H1 (cell line): Measurements from ENCODE around the gene CEBPE. TPM values are rescaled to one million over a fixed set of nuclear protein-coding genes. Genes with fewer than 3 reads are reported as not detected.
A peak's percentile ranks its signal among the peaks of the same experiment; 100 is the strongest.

Experiments
- CEBPB ChIP-seq: IDR thresholded peaks from 2 replicates; pipeline ENCODE4 v1.6.1; 2012; ENCODE audit warnings: low read depth, low read length
- CHD2 ChIP-seq: IDR thresholded peaks from 2 replicates; pipeline ENCODE4 v1.6.1; 2012; ENCODE audit warnings: low read length, improper control_type of control experiment
- EGR1 ChIP-seq: IDR thresholded peaks from 2 replicates; pipeline ENCODE4 v1.6.1; 2011; ENCODE audit warnings: low read depth, low read length, borderline replicate concordance
- HDAC6 ChIP-seq: IDR thresholded peaks from one replicate; pipeline ENCODE4 v1.7.1; 2012; ENCODE audit warnings: low read depth, mild to moderate bottlenecking, inconsistent platforms, low read length, moderate library complexity
- NANOG ChIP-seq: IDR thresholded peaks from 2 replicates; pipeline ENCODE4 v1.6.1; 2011; ENCODE audit warnings: low read length, low read depth, mild to moderate bottlenecking, inconsistent platforms; ENCODE audit not compliant: insufficient read depth, poor library complexity, severe bottlenecking
- POLR2AphosphoS5 ChIP-seq: IDR thresholded peaks from 2 replicates; pipeline ENCODE4 v1.6.1; 2011; ENCODE audit warnings: low read depth, low read length
- RXRA ChIP-seq: IDR thresholded peaks from 2 replicates; pipeline ENCODE4 v1.6.1; 2011; ENCODE audit warnings: low read depth, mild to moderate bottlenecking, low read length, moderate library complexity; ENCODE audit not compliant: insufficient read depth
- SIN3A ChIP-seq, 2 experiments: IDR thresholded peaks in 1 of 2; conservative IDR thresholded peaks in 1 of 2; 2 replicates each; pipeline ENCODE4 v1.6.1; 2011 to 2012; ENCODE audit warnings: low read length in 2 of 2, improper control_type of control experiment in 1 of 2, low read depth in 1 of 2, mild to moderate bottlenecking in 1 of 2
- TAF1 ChIP-seq: IDR thresholded peaks from 2 replicates; pipeline ENCODE4 v1.6.1; 2011; ENCODE audit warnings: mild to moderate bottlenecking, low read depth, low read length
- polyA plus RNA-seq, 7 experiments: library from polyadenylated mRNA; depleted of rRNA in 3 of 7; stranded (reverse) in 5 of 7; unstranded in 2 of 7; fragments of >200 nt in 5 of 7; fragments of 200-250 nt in 2 of 7; gene quantifications; 1 replicate in 5 of 7; 2 replicates in 1 of 7; 4 replicates in 1 of 7; pipeline versions ENCODE4 v1.2.1 to v1.2.3, GENCODE V29; 2011 to 2013; ENCODE audit warnings: missing spikeins in 2 of 7, mixed read lengths in 2 of 7
- total RNA-seq: library from RNA; stranded (reverse); fragmentation: NEBNext Ultra II Directional; extraction: Animal tissue kit (Norgen Biotek cat#: 25700); gene quantifications from 2 replicates; pipeline ENCODE4 v1.2.1, GENCODE V29; 2021
- TF ChIP-seq, protein P1 (sequence below): fragments of 300-600 bp; sonication (generic); IDR thresholded peaks from 2 replicates; pipeline ENCODE4 v1.7.1; 2012; ENCODE audit warnings: low read length, moderate library complexity, mild to moderate bottlenecking, inconsistent platforms; ENCODE audit not compliant: insufficient replicate concordance

Gene CEBPE
- total and polyA plus RNA-seq, 2 of the 8 experiments (the other 6 are each of a cell fraction or from before 2014, with no cell fraction given), result 0.05 TPM; not detected in 1

DNA sequence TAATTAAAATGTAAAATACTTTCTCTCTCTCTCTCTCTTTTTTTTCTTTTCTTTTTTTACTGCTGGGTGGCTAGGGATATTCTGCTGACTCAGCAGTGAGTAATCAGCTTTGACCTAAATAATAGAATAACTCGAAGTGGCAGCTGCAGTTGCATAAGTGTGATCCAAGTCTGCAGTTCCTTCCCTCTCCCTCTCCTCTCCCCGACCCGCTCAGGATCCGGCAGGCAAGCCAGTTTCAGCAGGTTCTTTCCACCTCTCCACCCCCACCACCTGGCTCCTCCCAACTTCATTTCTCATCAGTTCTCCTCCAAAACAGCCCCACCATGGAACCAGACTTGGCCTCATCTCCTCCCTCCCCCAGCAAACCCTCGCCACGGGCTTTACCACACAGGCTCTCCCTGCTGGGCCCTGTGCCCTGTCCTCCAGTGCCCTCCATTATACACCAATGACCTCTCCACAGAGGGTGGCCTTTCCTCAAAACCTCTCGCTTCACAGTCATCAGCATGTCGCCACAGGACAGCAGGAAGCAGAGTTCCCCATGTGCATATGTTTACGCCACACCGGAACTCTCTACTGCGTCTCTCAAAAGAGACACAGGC is 42.0 kb upstream of the CEBPE start (continued):
- TF ChIP-seq, protein P1, sequence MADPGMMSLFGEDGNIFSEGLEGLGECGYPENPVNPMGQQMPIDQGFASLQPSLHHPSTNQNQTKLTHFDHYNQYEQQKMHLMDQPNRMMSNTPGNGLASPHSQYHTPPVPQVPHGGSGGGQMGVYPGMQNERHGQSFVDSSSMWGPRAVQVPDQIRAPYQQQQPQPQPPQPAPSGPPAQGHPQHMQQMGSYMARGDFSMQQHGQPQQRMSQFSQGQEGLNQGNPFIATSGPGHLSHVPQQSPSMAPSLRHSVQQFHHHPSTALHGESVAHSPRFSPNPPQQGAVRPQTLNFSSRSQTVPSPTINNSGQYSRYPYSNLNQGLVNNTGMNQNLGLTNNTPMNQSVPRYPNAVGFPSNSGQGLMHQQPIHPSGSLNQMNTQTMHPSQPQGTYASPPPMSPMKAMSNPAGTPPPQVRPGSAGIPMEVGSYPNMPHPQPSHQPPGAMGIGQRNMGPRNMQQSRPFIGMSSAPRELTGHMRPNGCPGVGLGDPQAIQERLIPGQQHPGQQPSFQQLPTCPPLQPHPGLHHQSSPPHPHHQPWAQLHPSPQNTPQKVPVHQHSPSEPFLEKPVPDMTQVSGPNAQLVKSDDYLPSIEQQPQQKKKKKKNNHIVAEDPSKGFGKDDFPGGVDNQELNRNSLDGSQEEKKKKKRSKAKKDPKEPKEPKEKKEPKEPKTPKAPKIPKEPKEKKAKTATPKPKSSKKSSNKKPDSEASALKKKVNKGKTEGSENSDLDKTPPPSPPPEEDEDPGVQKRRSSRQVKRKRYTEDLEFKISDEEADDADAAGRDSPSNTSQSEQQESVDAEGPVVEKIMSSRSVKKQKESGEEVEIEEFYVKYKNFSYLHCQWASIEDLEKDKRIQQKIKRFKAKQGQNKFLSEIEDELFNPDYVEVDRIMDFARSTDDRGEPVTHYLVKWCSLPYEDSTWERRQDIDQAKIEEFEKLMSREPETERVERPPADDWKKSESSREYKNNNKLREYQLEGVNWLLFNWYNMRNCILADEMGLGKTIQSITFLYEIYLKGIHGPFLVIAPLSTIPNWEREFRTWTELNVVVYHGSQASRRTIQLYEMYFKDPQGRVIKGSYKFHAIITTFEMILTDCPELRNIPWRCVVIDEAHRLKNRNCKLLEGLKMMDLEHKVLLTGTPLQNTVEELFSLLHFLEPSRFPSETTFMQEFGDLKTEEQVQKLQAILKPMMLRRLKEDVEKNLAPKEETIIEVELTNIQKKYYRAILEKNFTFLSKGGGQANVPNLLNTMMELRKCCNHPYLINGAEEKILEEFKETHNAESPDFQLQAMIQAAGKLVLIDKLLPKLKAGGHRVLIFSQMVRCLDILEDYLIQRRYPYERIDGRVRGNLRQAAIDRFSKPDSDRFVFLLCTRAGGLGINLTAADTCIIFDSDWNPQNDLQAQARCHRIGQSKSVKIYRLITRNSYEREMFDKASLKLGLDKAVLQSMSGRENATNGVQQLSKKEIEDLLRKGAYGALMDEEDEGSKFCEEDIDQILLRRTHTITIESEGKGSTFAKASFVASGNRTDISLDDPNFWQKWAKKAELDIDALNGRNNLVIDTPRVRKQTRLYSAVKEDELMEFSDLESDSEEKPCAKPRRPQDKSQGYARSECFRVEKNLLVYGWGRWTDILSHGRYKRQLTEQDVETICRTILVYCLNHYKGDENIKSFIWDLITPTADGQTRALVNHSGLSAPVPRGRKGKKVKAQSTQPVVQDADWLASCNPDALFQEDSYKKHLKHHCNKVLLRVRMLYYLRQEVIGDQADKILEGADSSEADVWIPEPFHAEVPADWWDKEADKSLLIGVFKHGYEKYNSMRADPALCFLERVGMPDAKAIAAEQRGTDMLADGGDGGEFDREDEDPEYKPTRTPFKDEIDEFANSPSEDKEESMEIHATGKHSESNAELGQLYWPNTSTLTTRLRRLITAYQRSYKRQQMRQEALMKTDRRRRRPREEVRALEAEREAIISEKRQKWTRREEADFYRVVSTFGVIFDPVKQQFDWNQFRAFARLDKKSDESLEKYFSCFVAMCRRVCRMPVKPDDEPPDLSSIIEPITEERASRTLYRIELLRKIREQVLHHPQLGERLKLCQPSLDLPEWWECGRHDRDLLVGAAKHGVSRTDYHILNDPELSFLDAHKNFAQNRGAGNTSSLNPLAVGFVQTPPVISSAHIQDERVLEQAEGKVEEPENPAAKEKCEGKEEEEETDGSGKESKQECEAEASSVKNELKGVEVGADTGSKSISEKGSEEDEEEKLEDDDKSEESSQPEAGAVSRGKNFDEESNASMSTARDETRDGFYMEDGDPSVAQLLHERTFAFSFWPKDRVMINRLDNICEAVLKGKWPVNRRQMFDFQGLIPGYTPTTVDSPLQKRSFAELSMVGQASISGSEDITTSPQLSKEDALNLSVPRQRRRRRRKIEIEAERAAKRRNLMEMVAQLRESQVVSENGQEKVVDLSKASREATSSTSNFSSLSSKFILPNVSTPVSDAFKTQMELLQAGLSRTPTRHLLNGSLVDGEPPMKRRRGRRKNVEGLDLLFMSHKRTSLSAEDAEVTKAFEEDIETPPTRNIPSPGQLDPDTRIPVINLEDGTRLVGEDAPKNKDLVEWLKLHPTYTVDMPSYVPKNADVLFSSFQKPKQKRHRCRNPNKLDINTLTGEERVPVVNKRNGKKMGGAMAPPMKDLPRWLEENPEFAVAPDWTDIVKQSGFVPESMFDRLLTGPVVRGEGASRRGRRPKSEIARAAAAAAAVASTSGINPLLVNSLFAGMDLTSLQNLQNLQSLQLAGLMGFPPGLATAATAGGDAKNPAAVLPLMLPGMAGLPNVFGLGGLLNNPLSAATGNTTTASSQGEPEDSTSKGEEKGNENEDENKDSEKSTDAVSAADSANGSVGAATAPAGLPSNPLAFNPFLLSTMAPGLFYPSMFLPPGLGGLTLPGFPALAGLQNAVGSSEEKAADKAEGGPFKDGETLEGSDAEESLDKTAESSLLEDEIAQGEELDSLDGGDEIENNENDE, result no peak
- TF ChIP-seq CEBPB, result peak; percentile 5; the same call in 1 of the 2 replicates
- TF ChIP-seq RXRA, result 0 out of 2 replicates have a peak, but pooled peaks have one; percentile 70
- no peak for TF ChIP-seq HDAC6
- no peak; the same call in 1 of the 2 replicates for TF ChIP-seq POLR2AphosphoS5
- TF ChIP-seq SIN3A (conservative IDR thresholded peaks at IDR 0.05 in 1 of 2, IDR thresholded peaks at IDR 0.05 in 1 of 2; ENCODE audit: low read depth in 1 of 2, low read length in 2 of 2), result peak in 1 of 2 experiments; percentile 82; a peak in 1 of 4 replicates
- no peak for TF ChIP-seq CHD2
- no peak for TF ChIP-seq EGR1
- 0 out of 2 replicates have a peak, but pooled peaks have one; percentile 46 for TF ChIP-seq TAF1
- TF ChIP-seq NANOG, result peak; percentile 85
